Measurements from ENCODE around the gene AMOTL1. TPM values are rescaled to one million over a fixed set of nuclear protein-coding genes. Genes with fewer than 3 reads are reported as not detected.
A peak's percentile ranks its signal among the peaks of the same experiment; 100 is the strongest.

The AMOTL1 gene
- polyA plus RNA-seq, 1 experiment, result 43.7 TPM

DNA sequence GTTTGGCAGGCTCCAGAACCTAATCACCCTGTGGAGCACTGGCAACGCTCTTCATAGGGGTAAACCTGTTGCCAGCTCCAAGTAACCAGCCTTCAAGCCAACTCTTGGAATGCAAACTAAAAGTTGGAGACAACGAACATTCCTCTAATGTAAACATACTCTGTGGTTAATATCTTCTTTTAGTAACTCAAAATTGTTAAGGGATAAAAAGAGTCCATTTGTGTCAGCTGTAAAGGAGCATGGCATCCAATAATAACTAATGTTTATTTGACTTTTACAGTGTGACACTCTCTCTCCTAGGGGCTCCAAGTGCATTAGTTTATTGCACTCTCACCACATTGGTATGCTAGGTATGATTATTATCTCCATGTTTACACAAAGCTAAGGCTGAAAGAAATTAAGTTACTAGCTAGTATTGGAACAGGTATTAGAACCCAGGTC, 31.0 kb upstream of the AMOTL1 start:
- H3K4me3 ChIP-seq (ENCODE audit: low read depth, low read length), result no peak overlapping the region
- no peak overlapping the region for H3K27ac ChIP-seq (ENCODE audit: low read depth, low read length)
- no peak for DNase-seq (ENCODE audit: low read depth, low spot score)
- no peaks in the 10 kb centered on the region for H3K9me3 ChIP-seq (ENCODE audit: control insufficient read depth, insufficient read depth, low read length)
- CTCF ChIA-PET, result no interaction called here
- POLR2A ChIA-PET, result interaction anchor here (0.9 to 1.1 kb wide), 2 partner anchors 9 to 31 kb away, joined by 3 read pairs; partner anchors contain the start of gene AMOTL1
- TF ChIP-seq, protein P1, sequence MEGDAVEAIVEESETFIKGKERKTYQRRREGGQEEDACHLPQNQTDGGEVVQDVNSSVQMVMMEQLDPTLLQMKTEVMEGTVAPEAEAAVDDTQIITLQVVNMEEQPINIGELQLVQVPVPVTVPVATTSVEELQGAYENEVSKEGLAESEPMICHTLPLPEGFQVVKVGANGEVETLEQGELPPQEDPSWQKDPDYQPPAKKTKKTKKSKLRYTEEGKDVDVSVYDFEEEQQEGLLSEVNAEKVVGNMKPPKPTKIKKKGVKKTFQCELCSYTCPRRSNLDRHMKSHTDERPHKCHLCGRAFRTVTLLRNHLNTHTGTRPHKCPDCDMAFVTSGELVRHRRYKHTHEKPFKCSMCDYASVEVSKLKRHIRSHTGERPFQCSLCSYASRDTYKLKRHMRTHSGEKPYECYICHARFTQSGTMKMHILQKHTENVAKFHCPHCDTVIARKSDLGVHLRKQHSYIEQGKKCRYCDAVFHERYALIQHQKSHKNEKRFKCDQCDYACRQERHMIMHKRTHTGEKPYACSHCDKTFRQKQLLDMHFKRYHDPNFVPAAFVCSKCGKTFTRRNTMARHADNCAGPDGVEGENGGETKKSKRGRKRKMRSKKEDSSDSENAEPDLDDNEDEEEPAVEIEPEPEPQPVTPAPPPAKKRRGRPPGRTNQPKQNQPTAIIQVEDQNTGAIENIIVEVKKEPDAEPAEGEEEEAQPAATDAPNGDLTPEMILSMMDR (IDR thresholded peaks at IDR 0.05; ENCODE audit: low read depth, low read length), result no peak
- H3K27me3 ChIP-seq (ENCODE audit: control insufficient read depth, insufficient read depth, low read length), result no peaks in the 10 kb centered on the region

DNA sequence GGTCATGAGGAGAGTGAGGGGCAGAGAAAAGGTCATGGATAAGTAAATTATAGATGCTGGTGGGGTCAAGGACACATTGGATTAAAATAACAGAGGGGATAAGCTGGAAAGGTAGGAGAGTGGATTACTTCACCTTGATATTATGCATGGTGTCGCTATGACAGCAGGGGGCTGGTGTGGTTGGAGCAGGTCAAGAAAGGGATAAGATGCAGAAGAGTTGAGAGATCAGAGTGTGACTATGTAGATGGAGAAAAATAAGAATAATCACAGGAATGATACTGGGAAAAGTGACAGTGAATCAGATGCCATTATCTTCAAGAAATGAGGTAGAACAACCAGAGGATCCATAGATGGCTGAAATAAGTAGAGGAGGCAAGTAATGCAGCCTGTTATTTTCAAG, 29.4 kb upstream of the AMOTL1 start:
- Histone ChIP-seq H3K9me3 (ENCODE audit: control insufficient read depth, insufficient read depth, low read length) (no peaks in the 10 kb centered on the region), H3K27me3 (ENCODE audit: control insufficient read depth, insufficient read depth, low read length) (no peaks in the 10 kb centered on the region), H3K27ac (ENCODE audit: low read depth, low read length) (no peak overlapping the region), H3K4me3 (ENCODE audit: low read depth, low read length) (no peak overlapping the region)
- CTCF ChIA-PET, result no interaction called here
- POLR2A ChIA-PET, result no interaction called here
- no peak for DNase-seq (ENCODE audit: low read depth, low spot score)
- TF ChIP-seq, protein P1 (IDR thresholded peaks at IDR 0.05; ENCODE audit: low read depth, low read length), result no peak

DNA sequence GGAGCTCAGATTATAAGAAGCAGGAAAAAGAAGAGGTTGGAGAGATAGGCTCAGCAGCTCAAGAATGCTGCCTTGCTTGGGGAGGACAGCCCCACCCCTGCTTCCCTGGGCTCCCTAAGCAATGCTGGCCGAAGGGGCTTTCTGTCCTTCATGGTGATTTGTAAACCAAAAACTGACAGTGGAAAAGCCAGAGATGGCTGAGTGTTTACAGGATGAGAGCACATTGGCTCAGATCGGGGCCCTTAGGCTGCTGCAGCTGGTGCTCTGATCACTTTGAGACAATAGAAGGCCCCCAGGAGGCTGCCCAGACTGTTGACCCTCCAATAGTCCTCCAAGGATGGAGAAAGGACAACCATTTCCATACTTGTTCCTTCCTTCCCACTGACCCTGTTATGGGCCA, 28.8 kb upstream of the AMOTL1 start:
- DNase-seq (ENCODE audit: low read depth, low spot score), result no peak
- POLR2A ChIA-PET, result no interaction called here
- Histone ChIP-seq H3K9me3 (ENCODE audit: control insufficient read depth, insufficient read depth, low read length) (no peaks in the 10 kb centered on the region), H3K27ac (ENCODE audit: low read depth, low read length) (no peak overlapping the region), H3K4me3 (ENCODE audit: low read depth, low read length) (no peak overlapping the region), H3K27me3 (ENCODE audit: control insufficient read depth, insufficient read depth, low read length) (no peaks in the 10 kb centered on the region)
- CTCF ChIA-PET, result interaction anchor here (1.4 kb wide), 1 partner anchor 116 kb away, joined by 4 read pairs; no protein-coding TSS in a partner anchor
- TF ChIP-seq, protein P1 (IDR thresholded peaks at IDR 0.05; ENCODE audit: low read depth, low read length), result no peak

DNA sequence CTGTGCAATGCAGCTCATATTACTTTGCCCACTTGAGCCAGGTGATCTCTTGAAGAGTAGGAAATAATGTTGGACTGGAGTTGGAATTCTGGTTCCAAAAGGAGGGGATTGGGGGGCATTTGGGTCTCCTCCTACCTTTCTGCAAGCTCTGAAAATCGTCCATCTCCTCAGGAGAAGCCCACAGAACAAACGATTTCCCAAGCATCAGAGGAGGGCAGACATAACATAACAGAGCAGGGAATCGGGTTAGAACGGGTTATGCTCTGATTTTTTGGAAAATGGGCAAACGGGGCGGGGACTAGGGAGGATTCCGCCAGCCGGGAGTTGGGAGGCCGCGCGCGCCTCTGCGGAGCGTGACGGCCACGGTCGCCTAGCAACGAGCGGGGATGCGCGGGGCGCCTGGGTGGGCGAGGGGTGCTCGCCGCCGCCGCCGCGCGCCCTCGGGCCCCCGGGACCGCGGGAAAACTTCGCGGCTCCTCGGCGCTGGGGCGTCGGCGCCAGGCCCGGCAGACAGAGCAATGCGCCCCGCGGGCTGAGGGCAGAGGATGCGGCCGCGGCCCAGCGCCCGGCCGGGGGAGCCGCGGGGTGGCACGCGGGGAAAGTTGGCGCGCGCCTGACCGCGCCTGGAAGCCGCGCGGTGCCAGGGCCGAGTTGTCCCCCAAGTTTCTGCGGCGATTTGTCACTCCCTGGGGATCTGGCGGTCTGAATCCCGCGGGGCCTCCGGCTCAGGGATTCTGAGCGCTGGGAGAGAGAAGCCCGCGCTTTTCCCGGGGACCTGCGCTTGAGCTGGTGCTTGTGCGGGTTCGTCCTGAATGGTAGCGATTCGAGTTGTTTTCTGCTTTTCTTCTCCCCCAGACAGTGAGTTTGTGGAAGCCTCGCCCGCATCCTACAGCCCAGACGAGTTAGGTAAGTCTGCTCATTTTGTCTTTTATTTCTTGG, 27.8 kb upstream of the AMOTL1 start:
- no peak overlapping the region for H3K27ac ChIP-seq (ENCODE audit: low read depth, low read length)
- ChIA-PET CTCF (interaction anchor here (0.5 to 2.9 kb wide), 17 partner anchors 9 to 947 kb away, joined by 3 to 13 read pairs (median 4); no protein-coding TSS in a partner anchor), POLR2A (interaction anchor here (0.6 to 0.7 kb wide), 2 partner anchors 100 to 172 kb away, joined by 3 to 4 read pairs; no protein-coding TSS in a partner anchor)
- TF ChIP-seq, protein P1 (IDR thresholded peaks at IDR 0.05; ENCODE audit: low read depth, low read length), result no peak
- no peaks in the 10 kb centered on the region for H3K9me3 ChIP-seq (ENCODE audit: control insufficient read depth, insufficient read depth, low read length)
- H3K27me3 ChIP-seq (ENCODE audit: control insufficient read depth, insufficient read depth, low read length), result no peaks in the 10 kb centered on the region
- DNase-seq (ENCODE audit: low read depth, low spot score), result no peak
- H3K4me3 ChIP-seq (ENCODE audit: low read depth, low read length), result peak overlapping the region; percentile 62

Data from AG04450 (cell line).